ENCODE data around the gene ZSWIM4. TPM values are rescaled to one million over a fixed set of nuclear protein-coding genes. Genes with fewer than 3 reads are reported as not detected.
A peak's percentile ranks its signal among the peaks of the same experiment; 100 is the strongest.

Gene ZSWIM4
- total and polyA plus RNA-seq, 3 donors from 2014 or later: 3.4 to 10.0 (median 4.7) TPM

DNA sequence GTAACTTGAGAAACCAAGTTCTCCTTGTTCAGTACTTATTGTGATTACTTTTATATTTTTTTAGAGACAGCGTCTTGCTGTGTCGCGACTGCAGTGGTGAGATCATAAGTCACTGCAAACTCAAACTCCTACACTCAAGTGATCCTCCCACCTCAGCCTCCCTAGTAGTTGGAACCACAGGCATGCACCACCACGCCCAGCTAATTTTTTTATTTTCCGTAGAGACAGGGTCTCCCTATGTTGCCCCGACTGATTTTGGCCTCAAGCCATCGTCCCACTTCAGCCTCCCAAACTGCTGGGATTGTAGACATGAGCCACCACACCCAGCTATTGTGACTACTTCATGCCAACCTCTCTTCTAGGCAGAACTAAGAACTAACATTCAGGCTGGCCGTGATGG, 12.7 kb upstream of the ZSWIM4 start:
- intact Hi-C loops (cut with DNase I; ENCODE audit: low total_unique reads): loop anchor here (10.0 kb wide), 1 partner anchor 82 kb away; no protein-coding TSS in a partner anchor
- Histone ChIP-seq H3K9me3 (no peaks in the 10 kb centered on the region), H3K4me3 (no peak overlapping the region), H3K27ac (no peak overlapping the region), H3K4me1 (peaks cover 19% of the 10 kb centered on the region), H3K36me3 (ENCODE audit: low read depth, missing control alignments) (no peaks in the 10 kb centered on the region), H3K27me3 (no peaks in the 10 kb centered on the region)
- 75 to 81% methylated on average over 8 of the region's 8 CpGs for WGBS, 2 donors
- TF ChIP-seq, protein P1, sequence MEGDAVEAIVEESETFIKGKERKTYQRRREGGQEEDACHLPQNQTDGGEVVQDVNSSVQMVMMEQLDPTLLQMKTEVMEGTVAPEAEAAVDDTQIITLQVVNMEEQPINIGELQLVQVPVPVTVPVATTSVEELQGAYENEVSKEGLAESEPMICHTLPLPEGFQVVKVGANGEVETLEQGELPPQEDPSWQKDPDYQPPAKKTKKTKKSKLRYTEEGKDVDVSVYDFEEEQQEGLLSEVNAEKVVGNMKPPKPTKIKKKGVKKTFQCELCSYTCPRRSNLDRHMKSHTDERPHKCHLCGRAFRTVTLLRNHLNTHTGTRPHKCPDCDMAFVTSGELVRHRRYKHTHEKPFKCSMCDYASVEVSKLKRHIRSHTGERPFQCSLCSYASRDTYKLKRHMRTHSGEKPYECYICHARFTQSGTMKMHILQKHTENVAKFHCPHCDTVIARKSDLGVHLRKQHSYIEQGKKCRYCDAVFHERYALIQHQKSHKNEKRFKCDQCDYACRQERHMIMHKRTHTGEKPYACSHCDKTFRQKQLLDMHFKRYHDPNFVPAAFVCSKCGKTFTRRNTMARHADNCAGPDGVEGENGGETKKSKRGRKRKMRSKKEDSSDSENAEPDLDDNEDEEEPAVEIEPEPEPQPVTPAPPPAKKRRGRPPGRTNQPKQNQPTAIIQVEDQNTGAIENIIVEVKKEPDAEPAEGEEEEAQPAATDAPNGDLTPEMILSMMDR (IDR thresholded peaks at IDR 0.05): no peak
- no peak for TF ChIP-seq POLR2A (IDR thresholded peaks at IDR 0.05)
- no peak for DNase-seq

DNA sequence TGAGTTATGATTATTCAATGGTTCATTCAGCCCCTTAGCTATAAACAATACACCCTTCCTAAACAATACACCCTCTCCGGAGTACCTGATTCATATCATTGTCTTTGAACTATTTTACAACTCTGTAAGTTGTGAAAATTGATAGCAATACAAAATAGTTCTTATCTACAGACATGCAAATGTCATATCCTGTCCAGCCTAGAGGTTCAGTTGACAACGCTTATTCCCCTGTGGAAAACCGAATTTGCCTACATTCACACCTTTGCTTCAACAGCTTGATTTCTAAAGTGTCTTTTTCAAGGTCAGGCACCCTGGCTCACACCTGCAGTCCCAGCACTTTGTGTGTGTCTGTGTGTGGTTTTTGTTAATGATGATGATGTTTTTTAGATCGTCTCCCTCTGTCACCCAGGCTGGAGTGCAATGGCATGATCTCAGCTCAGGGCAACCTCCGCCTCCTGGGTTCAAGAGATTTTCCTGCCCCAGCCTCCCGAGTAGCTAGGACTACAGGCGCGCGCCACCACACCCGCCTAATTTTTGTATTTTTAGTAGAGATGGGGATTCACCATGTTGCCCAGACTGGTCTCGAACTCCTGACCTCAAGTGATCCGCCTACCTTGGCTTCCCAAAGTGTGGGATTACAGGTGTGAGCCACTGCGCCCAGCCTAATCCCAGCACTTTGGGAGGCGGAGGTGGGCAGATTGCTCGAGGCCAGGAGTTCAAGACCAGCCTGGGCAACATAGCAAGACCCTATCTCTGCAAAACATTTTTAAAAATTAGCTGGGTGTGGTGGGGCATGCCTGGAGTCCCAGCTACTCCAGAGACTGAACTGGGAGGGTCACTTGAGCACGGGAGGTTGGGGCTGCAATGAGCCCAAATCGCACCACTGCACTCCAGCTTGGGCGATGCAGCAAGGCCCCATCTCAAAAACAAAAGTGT, 11.4 kb upstream of the ZSWIM4 start:
- Histone ChIP-seq H3K27me3 (no peaks in the 10 kb centered on the region), H3K9me3 (no peaks in the 10 kb centered on the region), H3K36me3 (ENCODE audit: low read depth, missing control alignments) (no peaks in the 10 kb centered on the region), H3K4me1 (peaks cover 19% of the 10 kb centered on the region), H3K27ac (no peak overlapping the region), H3K4me3 (no peak overlapping the region)
- WGBS, 2 donors: 88 to 89% methylated on average over 16 to 18 of the region's 18 CpGs
- intact Hi-C loops (cut with DNase I; ENCODE audit: low total_unique reads): loop anchor here (10.0 kb wide), 1 partner anchor 81 kb away; no protein-coding TSS in a partner anchor
- DNase-seq: no peak
- TF ChIP-seq, protein P1 (IDR thresholded peaks at IDR 0.05): no peak
- no peak for TF ChIP-seq POLR2A (IDR thresholded peaks at IDR 0.05)

DNA sequence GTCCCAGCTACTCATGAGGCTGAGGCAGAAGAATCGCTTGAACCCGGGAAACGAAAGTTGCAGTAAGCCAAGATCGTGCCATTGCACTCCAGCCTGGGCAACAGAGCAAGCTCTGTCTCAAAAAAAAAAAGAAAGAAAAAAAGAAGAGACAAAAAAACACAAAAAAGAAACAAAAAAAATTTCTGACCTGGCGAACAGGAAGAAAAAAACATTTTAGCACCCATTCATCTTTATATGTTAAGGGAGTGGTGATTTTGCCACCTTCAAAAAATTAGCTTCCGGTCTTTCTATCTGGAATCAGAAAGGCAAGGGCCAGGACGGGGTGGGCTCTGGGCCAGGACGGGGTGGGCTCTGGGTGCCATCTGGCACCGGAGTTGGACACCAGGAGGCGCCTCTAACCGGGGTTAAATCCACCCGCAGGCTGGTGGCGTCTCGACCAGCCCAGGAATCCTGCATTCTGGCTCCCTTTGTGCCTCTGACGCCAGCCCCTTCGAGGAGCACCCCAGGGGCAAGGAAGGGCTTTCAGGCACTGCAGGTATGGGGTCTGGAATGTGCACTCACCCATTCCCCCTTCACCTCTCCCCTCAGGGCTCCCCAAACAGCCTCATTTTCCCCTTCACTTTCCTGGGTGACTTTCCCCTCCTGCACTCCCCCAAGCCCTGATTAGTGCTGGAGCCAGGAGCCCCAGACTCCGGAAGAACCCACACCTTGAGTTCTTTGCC, 10.4 kb upstream of the ZSWIM4 start:
- Histone ChIP-seq H3K4me3 (no peak overlapping the region), H3K27ac (no peak overlapping the region), H3K36me3 (ENCODE audit: low read depth, missing control alignments) (no peaks in the 10 kb centered on the region), H3K9me3 (no peaks in the 10 kb centered on the region), H3K4me1 (peaks cover 19% of the 10 kb centered on the region), H3K27me3 (no peaks in the 10 kb centered on the region)
- intact Hi-C loops (cut with DNase I; ENCODE audit: low total_unique reads): loop anchor here (10.0 kb wide), 1 partner anchor 80 kb away; no protein-coding TSS in a partner anchor
- WGBS, 2 donors: 48 to 49% methylated on average over 17 of the region's 17 CpGs
- TF ChIP-seq POLR2A (IDR thresholded peaks at IDR 0.05): no peak
- TF ChIP-seq, protein P1 (IDR thresholded peaks at IDR 0.05): peak; percentile 40 to 46 (median 44)
- DNase-seq: peak; percentile 70

DNA sequence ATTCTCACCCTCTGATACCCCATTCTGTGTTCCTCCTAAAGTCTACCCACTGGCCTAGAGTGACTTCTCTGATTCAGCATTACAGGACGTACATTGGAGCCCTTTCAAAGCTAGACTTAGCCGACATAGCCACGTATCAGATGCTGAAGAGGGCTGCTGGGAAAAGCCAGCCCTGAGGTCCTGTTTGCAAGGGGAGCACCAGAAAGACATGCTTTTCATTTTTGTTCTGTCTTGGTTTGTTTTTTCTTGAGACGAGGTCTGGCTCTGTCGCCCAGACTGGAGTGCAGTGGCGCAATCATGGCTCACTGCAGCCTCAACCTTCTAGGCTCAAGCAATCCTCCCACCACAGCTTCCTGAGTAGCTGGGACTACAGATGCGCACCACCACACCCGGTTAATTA, 6.3 kb upstream of the ZSWIM4 start:
- no peak overlapping the region for H3K4me3 ChIP-seq
- H3K4me1 ChIP-seq: peaks cover 9% of the 10 kb centered on the region
- H3K36me3 ChIP-seq (ENCODE audit: low read depth, missing control alignments): no peaks in the 10 kb centered on the region
- DNase-seq: no peak
- TF ChIP-seq POLR2A (IDR thresholded peaks at IDR 0.05): no peak
- TF ChIP-seq, protein P1 (IDR thresholded peaks at IDR 0.05): no peak
- peak overlapping the region in 1 of 2 donors; percentile 83 for H3K27ac ChIP-seq
- 47 to 58% methylated on average over 8 of the region's 8 CpGs for WGBS, 2 donors
- H3K9me3 ChIP-seq: no peaks in the 10 kb centered on the region
- H3K27me3 ChIP-seq: no peaks in the 10 kb centered on the region
- intact Hi-C loops (cut with DNase I; ENCODE audit: low total_unique reads): loop anchor here (10.0 kb wide), 1 partner anchor 76 kb away; no protein-coding TSS in a partner anchor
